ENCODE results near the gene PTPRK.
"Not testable (repeated sequence)": the region's sequence is repeated elsewhere in the genome, so short reads cannot be mapped to it uniquely, and the experiment has no call there.

Gene PTPRK

DNA sequence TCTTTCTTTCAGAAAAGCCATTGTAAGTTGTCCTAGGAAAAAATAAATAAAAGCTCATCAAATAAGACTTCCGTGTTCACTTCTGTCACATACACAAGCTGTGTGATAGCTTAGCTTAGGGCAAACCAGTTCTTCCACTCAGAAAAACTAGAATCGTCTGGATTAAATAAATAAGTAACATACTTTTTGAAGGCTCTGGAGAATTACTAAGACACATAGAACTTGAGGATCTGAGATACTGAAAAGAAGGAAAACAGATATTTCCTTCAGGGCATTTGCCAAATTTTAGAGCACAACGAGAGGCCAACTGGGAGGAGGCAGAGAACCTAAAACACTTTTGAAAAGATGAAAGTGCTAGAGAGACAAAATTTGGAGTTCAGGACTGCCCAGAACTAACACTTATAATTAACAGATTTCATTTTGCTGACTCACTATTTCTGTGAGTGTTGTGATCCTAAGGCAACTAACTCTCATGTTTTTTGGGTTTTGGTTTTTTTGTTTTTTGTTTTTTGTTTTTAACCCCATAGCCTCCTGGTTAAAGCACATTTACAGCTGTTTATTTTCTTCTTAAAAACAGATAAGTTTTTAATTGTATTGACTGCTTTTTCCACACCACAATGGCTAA, 580.8 kb downstream of the PTPRK start:
- Histone ChIP-seq H3K9me3 (replicated peaks; ENCODE audit: low read length) (no peaks in the 10 kb centered on the region), H3K9ac (ENCODE audit: low read depth, low read length) (peak overlapping the region; percentile 40), H3K36me3 (ENCODE audit: insufficient read depth, low read length) (no peaks in the 10 kb centered on the region), H3K27me3 (ENCODE audit: control insufficient read depth, insufficient read depth, low read length) (no peaks in the 10 kb centered on the region), H3K4me2 (ENCODE audit: low read length) (peak overlapping the region; percentile 19), H3K4me1 (ENCODE audit: control insufficient read depth, insufficient read depth, low read length) (peaks cover 27% of the 10 kb centered on the region), H3K4me3 (ENCODE audit: low read length) (no peak overlapping the region)

DNA sequence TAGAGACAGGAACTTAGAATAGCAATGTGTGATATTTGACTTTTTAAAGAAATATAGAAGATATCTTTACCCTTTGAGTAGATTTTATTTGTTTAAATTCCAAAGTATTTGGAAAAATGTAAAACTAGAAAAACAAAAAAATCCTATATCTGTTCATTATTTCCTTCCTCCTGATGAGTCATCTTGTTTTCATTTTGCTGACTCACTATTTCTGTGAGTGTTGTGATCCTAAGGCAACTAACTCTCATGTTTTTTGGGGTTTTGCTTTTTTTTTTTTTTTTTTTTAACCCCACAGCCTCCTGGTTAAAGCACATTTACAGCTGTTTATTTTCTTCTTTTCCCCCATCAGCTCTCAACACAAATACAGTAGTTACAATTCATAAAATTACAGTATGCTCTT, 581.7 kb downstream of the PTPRK start:
- H3K27me3 ChIP-seq (ENCODE audit: control insufficient read depth, insufficient read depth, low read length): no peaks in the 10 kb centered on the region
- peak overlapping the region; percentile 49 for H3K4me2 ChIP-seq (ENCODE audit: low read length)
- H3K9me3 ChIP-seq (replicated peaks; ENCODE audit: low read length): no peaks in the 10 kb centered on the region
- H3K9ac ChIP-seq (ENCODE audit: low read depth, low read length): peak overlapping the region; percentile 40
- H3K36me3 ChIP-seq (ENCODE audit: insufficient read depth, low read length): no peaks in the 10 kb centered on the region
- peaks cover 27% of the 10 kb centered on the region for H3K4me1 ChIP-seq (ENCODE audit: control insufficient read depth, insufficient read depth, low read length)
- H3K4me3 ChIP-seq (ENCODE audit: low read length): no peak overlapping the region

DNA sequence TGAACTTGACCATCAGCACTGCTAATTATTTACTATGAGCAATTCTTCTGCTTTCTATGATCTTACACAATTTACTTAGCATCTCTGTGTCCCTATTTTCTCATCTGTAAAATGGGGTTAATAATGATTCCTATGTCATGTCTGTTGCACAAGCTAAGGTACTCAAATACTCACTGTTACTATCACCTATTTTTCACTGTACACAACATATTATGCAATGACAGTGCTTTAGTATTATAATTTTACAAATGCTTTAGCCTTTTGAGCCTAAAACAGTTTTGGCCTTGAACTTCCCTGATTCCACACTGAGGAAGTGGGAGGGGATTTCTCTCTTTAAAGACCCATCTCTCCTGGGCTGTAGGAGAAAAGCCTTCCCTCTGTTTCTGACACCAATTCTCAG, 582.7 kb downstream of the PTPRK start:
- Histone ChIP-seq H3K9me3 (replicated peaks; ENCODE audit: low read length) (no peaks in the 10 kb centered on the region), H3K9ac (ENCODE audit: low read depth, low read length) (no peak overlapping the region), H3K4me2 (ENCODE audit: low read length) (no peak overlapping the region), H3K4me3 (ENCODE audit: low read length) (no peak overlapping the region), H3K27me3 (ENCODE audit: control insufficient read depth, insufficient read depth, low read length) (no peaks in the 10 kb centered on the region), H3K4me1 (ENCODE audit: control insufficient read depth, insufficient read depth, low read length) (peaks cover 27% of the 10 kb centered on the region), H3K36me3 (ENCODE audit: insufficient read depth, low read length) (no peaks in the 10 kb centered on the region)

DNA sequence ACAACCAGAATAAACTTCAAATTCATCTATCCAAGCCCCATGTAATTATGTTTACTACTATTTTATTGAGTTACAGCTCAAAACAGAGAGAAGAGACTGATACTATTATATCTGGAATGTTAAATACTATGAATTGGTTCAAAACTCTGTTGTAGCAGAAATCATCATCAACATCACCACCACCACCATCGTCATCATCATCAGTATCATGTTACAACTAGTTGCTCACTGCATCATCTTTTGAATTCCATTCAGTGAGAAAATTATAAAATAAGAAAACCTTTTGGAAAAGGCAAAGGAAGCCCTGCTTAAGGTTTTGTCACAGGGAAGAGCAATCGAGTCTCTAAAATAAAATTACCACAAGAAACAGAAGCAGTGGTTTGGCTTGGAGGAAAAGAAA, 583.3 kb downstream of the PTPRK start:
- Histone ChIP-seq H3K4me2 (ENCODE audit: low read length) (no peak overlapping the region), H3K4me1 (ENCODE audit: control insufficient read depth, insufficient read depth, low read length) (peaks cover 27% of the 10 kb centered on the region), H3K9me3 (replicated peaks; ENCODE audit: low read length) (no peaks in the 10 kb centered on the region), H3K9ac (ENCODE audit: low read depth, low read length) (no peak overlapping the region), H3K27me3 (ENCODE audit: control insufficient read depth, insufficient read depth, low read length) (no peaks in the 10 kb centered on the region), H3K36me3 (ENCODE audit: insufficient read depth, low read length) (no peaks in the 10 kb centered on the region), H3K4me3 (ENCODE audit: low read length) (no peak overlapping the region)

DNA sequence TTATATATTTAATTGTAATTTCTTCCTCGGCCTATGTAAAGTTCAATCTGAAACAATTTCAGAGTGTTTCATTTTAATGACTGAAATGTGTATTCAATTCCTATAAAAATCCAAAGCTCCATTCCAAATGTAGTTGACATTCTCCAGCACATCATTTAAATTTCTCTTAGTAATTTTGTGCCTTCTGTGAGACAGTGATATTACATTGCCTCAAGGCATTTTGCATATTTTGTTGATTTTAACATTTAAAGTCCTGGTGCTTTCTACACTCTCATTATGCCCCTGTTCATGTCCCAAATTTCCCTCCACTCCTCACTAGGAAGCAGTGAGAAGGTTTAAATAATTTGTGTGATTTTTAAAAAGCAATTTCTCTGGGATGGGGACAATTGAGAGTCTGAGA, 585.4 kb downstream of the PTPRK start:
- no peak overlapping the region for H3K4me2 ChIP-seq (ENCODE audit: low read length)
- no peaks in the 10 kb centered on the region for H3K36me3 ChIP-seq (ENCODE audit: insufficient read depth, low read length)
- H3K4me3 ChIP-seq (ENCODE audit: low read length): no peak overlapping the region
- H3K27me3 ChIP-seq (ENCODE audit: control insufficient read depth, insufficient read depth, low read length): no peaks in the 10 kb centered on the region
- peaks cover 26% of the 10 kb centered on the region for H3K4me1 ChIP-seq (ENCODE audit: control insufficient read depth, insufficient read depth, low read length)
- no peak overlapping the region for H3K9ac ChIP-seq (ENCODE audit: low read depth, low read length)
- no peaks in the 10 kb centered on the region for H3K9me3 ChIP-seq (replicated peaks; ENCODE audit: low read length)

DNA sequence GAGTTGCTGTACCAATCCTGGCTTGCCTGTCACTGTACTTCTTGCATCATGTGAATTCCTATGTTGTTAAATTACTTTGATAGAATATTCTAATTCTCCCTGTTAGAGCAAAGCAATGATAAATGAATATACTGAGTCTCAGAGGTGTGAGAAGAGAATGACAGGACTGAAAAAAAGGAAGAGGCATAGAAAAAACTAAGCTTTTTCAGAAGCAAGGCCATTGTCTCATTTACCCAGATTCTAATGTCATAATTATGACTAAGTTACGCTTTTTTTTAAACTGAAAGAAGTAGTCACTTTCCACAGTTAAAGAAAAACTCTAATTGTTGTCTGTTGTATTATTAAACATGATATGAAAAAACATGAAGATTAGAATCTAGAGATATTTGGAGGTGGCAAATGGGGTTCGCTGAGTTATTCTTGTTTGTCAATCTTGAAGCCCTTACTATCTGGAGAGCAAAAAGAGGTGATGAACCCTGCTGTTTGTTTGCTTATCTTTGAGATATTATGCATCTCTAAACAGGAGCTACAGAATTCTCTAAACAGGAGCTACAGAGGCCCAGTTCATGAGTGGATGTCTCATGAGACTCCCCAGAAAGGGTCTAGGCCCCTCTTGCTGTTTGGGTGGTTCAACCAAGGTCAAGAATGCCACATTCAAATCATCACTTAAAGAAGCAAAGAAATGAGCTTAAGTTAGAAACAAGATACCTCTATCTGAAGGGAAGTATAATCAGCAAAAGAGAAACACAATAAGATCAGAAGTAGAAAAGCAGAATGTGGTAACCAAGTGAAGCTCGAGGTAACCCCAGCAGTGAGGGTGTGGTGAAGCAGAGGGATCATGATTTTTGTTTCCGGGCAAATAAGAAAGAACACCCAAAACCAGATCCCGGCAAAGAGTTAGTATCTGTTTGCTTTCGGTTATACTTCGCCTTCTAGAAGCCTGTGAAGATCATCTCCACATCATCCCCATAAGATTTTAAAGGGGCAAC, 586.3 kb downstream of the PTPRK start:
- H3K4me3 ChIP-seq (ENCODE audit: low read length): no peak overlapping the region
- H3K9me3 ChIP-seq (replicated peaks; ENCODE audit: low read length): no peaks in the 10 kb centered on the region
- H3K4me1 ChIP-seq (ENCODE audit: control insufficient read depth, insufficient read depth, low read length): peaks cover 18% of the 10 kb centered on the region
- no peaks in the 10 kb centered on the region for H3K36me3 ChIP-seq (ENCODE audit: insufficient read depth, low read length)
- H3K9ac ChIP-seq (ENCODE audit: low read depth, low read length): no peak overlapping the region
- no peak overlapping the region for H3K4me2 ChIP-seq (ENCODE audit: low read length)
- H3K27me3 ChIP-seq (ENCODE audit: control insufficient read depth, insufficient read depth, low read length): no peaks in the 10 kb centered on the region

DNA sequence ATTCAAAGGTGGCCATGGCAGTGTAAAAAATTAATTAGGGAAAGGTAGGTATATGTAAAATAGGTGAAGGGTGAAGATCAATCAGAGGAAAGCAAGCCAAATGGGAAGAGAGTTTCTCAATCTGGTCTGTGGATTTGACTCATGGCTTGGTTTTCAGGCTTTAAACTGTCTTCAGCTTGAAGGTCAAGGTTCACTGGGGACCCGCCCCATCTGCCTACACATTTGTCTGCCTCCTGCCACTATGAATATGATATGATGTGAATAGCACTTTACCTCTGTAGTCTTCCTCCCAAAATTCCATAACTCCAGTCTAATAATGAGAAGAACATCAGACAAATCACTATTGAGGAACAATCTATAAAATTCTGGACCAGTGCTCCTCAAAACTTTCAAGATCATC, 587.3 kb downstream of the PTPRK start:
- H3K9ac ChIP-seq (ENCODE audit: low read depth, low read length): no peak overlapping the region
- H3K4me1 ChIP-seq (ENCODE audit: control insufficient read depth, insufficient read depth, low read length): peaks cover 10% of the 10 kb centered on the region
- no peak overlapping the region for H3K4me2 ChIP-seq (ENCODE audit: low read length)
- no peaks in the 10 kb centered on the region for H3K27me3 ChIP-seq (ENCODE audit: control insufficient read depth, insufficient read depth, low read length)
- H3K4me3 ChIP-seq (ENCODE audit: low read length): no peak overlapping the region
- H3K36me3 ChIP-seq (ENCODE audit: insufficient read depth, low read length): no peaks in the 10 kb centered on the region
- H3K9me3 ChIP-seq (replicated peaks; ENCODE audit: low read length): no peaks in the 10 kb centered on the region

DNA sequence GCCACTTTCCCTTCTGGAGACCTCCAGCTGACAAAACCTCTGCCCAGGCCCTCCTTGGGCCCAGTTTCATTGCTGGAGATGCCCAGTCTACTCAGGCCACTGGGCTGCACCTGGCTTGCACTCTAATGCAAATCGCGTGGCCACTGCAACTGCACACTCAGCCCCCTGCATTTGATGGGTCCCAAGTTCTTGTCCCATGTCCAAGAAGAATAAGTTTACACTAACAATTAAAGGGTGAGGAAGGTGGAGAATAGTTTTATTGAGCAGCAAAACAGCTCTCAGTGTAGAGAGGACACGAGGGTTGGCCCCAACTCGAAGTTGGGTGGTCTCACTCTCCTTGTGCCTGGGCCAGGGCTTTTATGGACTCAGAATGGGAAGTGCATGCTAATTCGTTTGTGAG, 587.7 kb downstream of the PTPRK start:
- no peak overlapping the region for H3K4me2 ChIP-seq (ENCODE audit: low read length)
- H3K27me3 ChIP-seq (ENCODE audit: control insufficient read depth, insufficient read depth, low read length): no peaks in the 10 kb centered on the region
- no peaks in the 10 kb centered on the region for H3K36me3 ChIP-seq (ENCODE audit: insufficient read depth, low read length)
- H3K9me3 ChIP-seq (replicated peaks; ENCODE audit: low read length): no peaks in the 10 kb centered on the region
- H3K4me1 ChIP-seq (ENCODE audit: control insufficient read depth, insufficient read depth, low read length): peaks cover 5% of the 10 kb centered on the region
- H3K9ac ChIP-seq (ENCODE audit: low read depth, low read length): no peak overlapping the region
- H3K4me3 ChIP-seq (ENCODE audit: low read length): no peak overlapping the region

DNA sequence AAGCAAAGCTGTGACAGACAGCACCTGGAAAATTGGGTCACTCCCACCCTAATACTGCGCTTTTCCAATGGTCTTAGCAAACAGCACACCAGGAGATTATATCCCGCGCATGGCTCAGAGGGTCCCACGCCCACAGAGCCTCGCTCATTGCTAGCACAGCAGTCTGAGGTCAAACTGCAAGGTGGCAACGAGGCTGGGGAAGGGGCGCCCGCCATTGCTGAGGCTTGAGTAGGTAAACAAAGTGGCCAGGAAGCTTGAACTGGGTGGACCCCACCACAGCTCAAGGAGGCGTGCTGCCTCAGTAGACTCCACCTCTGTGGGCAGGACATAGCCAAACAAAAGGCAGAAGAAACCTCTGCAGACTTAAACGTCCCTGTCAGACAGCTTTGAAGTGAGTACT, 594.0 kb downstream of the PTPRK start:
- H3K27me3 ChIP-seq (ENCODE audit: control insufficient read depth, insufficient read depth, low read length); H3K4me2 ChIP-seq (ENCODE audit: low read length); H3K4me3 ChIP-seq (ENCODE audit: low read length); H3K4me1 ChIP-seq (ENCODE audit: control insufficient read depth, insufficient read depth, low read length); H3K36me3 ChIP-seq (ENCODE audit: insufficient read depth, low read length); H3K9ac ChIP-seq (ENCODE audit: low read depth, low read length); H3K9me3 ChIP-seq (replicated peaks; ENCODE audit: low read length): not testable (repeated sequence)

DNA sequence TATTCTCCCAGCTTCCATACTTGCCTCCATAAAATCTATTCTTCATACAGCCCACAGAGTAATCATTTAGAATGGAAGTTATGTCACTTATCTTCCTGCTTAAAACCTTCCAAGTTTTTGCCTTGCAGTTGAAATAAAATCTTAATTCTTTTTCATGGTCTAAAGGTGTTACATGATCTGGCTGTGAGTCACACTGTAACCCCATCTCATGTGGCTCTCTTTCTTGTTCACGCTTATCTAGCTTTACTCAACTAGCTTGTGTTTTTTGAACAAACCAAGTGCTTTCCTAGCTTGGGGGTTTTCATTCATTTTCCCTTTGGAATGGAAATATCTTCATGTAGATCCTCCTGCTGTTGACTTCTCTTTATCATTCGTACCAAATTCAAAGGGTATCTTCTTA, 596.0 kb downstream of the PTPRK start:
- no peak overlapping the region for H3K4me3 ChIP-seq (ENCODE audit: low read length)
- no peaks in the 10 kb centered on the region for H3K27me3 ChIP-seq (ENCODE audit: control insufficient read depth, insufficient read depth, low read length)
- H3K9me3 ChIP-seq (replicated peaks; ENCODE audit: low read length): no peaks in the 10 kb centered on the region
- H3K4me1 ChIP-seq (ENCODE audit: control insufficient read depth, insufficient read depth, low read length): no peaks in the 10 kb centered on the region
- no peak overlapping the region for H3K9ac ChIP-seq (ENCODE audit: low read depth, low read length)
- H3K36me3 ChIP-seq (ENCODE audit: insufficient read depth, low read length): no peaks in the 10 kb centered on the region
- no peak overlapping the region for H3K4me2 ChIP-seq (ENCODE audit: low read length)

DNA sequence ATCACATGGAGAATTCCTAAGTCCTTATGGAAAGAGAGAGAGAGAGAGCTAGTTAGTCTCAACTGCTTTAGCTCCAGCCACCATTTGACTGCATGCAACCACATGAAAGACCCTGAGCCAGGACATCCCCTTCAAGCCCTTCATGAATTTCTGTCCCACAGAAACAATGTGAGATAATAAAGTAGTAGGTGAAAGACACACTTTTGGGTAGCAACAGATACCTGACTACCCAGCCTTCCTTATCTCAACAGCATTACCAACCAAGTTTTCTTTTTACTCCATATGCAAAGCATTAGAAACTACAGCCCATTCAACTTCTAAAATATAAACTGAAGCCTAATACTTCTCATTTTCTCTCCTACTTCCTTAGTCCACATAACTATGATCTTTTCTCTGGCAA, 596.4 kb downstream of the PTPRK start:
- Histone ChIP-seq H3K4me1 (ENCODE audit: control insufficient read depth, insufficient read depth, low read length) (no peaks in the 10 kb centered on the region), H3K9me3 (replicated peaks; ENCODE audit: low read length) (no peaks in the 10 kb centered on the region), H3K27me3 (ENCODE audit: control insufficient read depth, insufficient read depth, low read length) (no peaks in the 10 kb centered on the region), H3K9ac (ENCODE audit: low read depth, low read length) (no peak overlapping the region), H3K36me3 (ENCODE audit: insufficient read depth, low read length) (no peaks in the 10 kb centered on the region), H3K4me2 (ENCODE audit: low read length) (no peak overlapping the region), H3K4me3 (ENCODE audit: low read length) (no peak overlapping the region)

DNA sequence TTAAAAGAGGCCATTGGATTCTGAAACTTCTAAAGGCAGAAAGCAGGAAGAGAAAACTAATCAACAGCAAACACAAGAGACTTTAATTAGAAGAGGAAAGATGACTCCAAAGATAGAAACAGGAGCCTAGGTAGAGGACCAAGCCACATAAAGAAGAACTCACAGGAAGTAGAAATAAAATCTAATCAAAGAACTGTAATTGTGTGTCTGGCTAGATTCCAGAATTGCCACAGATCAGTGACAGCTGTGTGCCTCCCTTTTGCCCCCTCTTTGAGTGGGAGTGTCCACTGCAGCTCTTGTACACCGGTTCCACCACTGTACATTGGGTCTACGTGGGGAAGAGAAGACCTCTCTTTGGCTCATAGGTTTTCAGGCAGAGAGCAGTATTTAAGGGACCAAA, 597.3 kb downstream of the PTPRK start:
- H3K27me3 ChIP-seq (ENCODE audit: control insufficient read depth, insufficient read depth, low read length): no peaks in the 10 kb centered on the region
- H3K4me3 ChIP-seq (ENCODE audit: low read length): no peak overlapping the region

More for the DNA sequence above, 597.3 kb downstream of the PTPRK start:
- no peaks in the 10 kb centered on the region for H3K4me1 ChIP-seq (ENCODE audit: control insufficient read depth, insufficient read depth, low read length)
- H3K9me3 ChIP-seq (replicated peaks; ENCODE audit: low read length): no peaks in the 10 kb centered on the region
- no peak overlapping the region for H3K9ac ChIP-seq (ENCODE audit: low read depth, low read length)
- H3K36me3 ChIP-seq (ENCODE audit: insufficient read depth, low read length): no peaks in the 10 kb centered on the region
- no peak overlapping the region for H3K4me2 ChIP-seq (ENCODE audit: low read length)
